ENCODE measurements around the gene KDM2A. TPM values are rescaled to one million over a fixed set of nuclear protein-coding genes. Genes with fewer than 3 reads are reported as not detected.

KDM2A gene
- total RNA-seq, result 39.0 TPM

GRCh38 chr11:67118801-67119584 lies at the start of gene KDM2A:
Gene KDM2A, plus strand, starts transcription at chr11:67119263. Its CDS starts 2,054 bp downstream, at chr11:67121317.
- ATAC-seq, result peak; percentile 81
- DNase-seq (ENCODE audit: low spot score), result peak; percentile 99

GRCh38 chr11:67071420-67072284 lies 47.4 kb upstream of the KDM2A start:
- peak; percentile 80 for DNase-seq (ENCODE audit: low spot score)
- ATAC-seq, result peak; percentile 92

- ATAC-seq (no peak), DNase-seq (ENCODE audit: low spot score) (no peak)
Observed at GRCh38 chr11:67072295-67072694, 46.8 kb upstream of the KDM2A start.

GRCh38 chr11:67073908-67074307 lies 45.2 kb upstream of the KDM2A start:
- no peak for DNase-seq (ENCODE audit: low spot score)
- ATAC-seq, result no peak

GRCh38 chr11:67076202-67076601 lies 42.9 kb upstream of the KDM2A start:
- DNase-seq (ENCODE audit: low spot score) (no peak), ATAC-seq (peak; percentile 56)

GRCh38 chr11:67079065-67079705 lies 39.9 kb upstream of the KDM2A start:
- ATAC-seq, result no peak

GRCh38 chr11:67082071-67082791 lies 36.8 kb upstream of the KDM2A start:
- DNase-seq (ENCODE audit: low spot score) (no peak), ATAC-seq (no peak)

More at GRCh38 chr11:67079065-67079705, 39.9 kb upstream of the KDM2A start:
- DNase-seq (ENCODE audit: low spot score), result no peak

GRCh38 chr11:67083786-67084366 lies 35.2 kb upstream of the KDM2A start:
- no peak for DNase-seq (ENCODE audit: low spot score)
- ATAC-seq, result no peak

GRCh38 chr11:67085617-67086016 lies 33.4 kb upstream of the KDM2A start:
- no peak for ATAC-seq

GRCh38 chr11:67090717-67091116 lies 28.3 kb upstream of the KDM2A start:
- ATAC-seq, result no peak

More at GRCh38 chr11:67085617-67086016, 33.4 kb upstream of the KDM2A start:
- DNase-seq (ENCODE audit: low spot score), result no peak

GRCh38 chr11:67095214-67095507 lies 23.9 kb upstream of the KDM2A start:
- DNase-seq (ENCODE audit: low spot score) (no peak), ATAC-seq (no peak)

More at GRCh38 chr11:67090717-67091116, 28.3 kb upstream of the KDM2A start:
- no peak for DNase-seq (ENCODE audit: low spot score)

GRCh38 chr11:67098799-67099429 lies 20.1 kb upstream of the KDM2A start:
- DNase-seq (ENCODE audit: low spot score), result no peak
- ATAC-seq, result no peak

- DNase-seq (ENCODE audit: low spot score), result no peak
- ATAC-seq, result no peak
Observed at GRCh38 chr11:67099831-67100324, 19.2 kb upstream of the KDM2A start.

- DNase-seq (ENCODE audit: low spot score) (no peak), ATAC-seq (no peak)
Observed at GRCh38 chr11:67102664-67103063, 16.4 kb upstream of the KDM2A start.

GRCh38 chr11:67105964-67106363 lies 13.1 kb upstream of the KDM2A start:
- ATAC-seq (no peak), DNase-seq (ENCODE audit: low spot score) (no peak)

- DNase-seq (ENCODE audit: low spot score) (no peak), ATAC-seq (no peak)
Observed at GRCh38 chr11:67111261-67111660, 7.8 kb upstream of the KDM2A start.

- no peak for ATAC-seq
- no peak for DNase-seq (ENCODE audit: low spot score)
Observed at GRCh38 chr11:67113231-67113721, 5.8 kb upstream of the KDM2A start.

GRCh38 chr11:67114275-67114896 lies 4.7 kb upstream of the KDM2A start:
- DNase-seq (ENCODE audit: low spot score), result no peak
- no peak for ATAC-seq

GRCh38 chr11:67116758-67117105 lies 2.3 kb upstream of the KDM2A start:
- ATAC-seq, result no peak
- DNase-seq (ENCODE audit: low spot score), result no peak
